PC-3 (cell line): ENCODE data around the gene LEUTX.

Source experiments
- EZH2 ChIP-seq: fragments of 300-600 bp; sonication (generic); IDR thresholded peaks from one replicate; pipeline ENCODE4 v1.6.1; 2017; ENCODE audit warnings: antibody characterized with exemption, mild to moderate bottlenecking, low read length; ENCODE audit not compliant: unreplicated experiment
- EZH2phosphoT487 ChIP-seq: fragments of 300-600 bp; sonication (generic); IDR thresholded peaks from 2 replicates; pipeline ENCODE4 v1.6.1; 2018; ENCODE audit warnings: mild to moderate bottlenecking, antibody characterized with exemption, low read length, borderline replicate concordance
- TF ChIP-seq, protein P1 (sequence below): fragments of 300-600 bp; sonication (generic); conservative IDR thresholded peaks from 2 replicates; pipeline ENCODE4 v1.5.1; 2017; ENCODE audit warnings: antibody characterized with exemption, low read depth, mild to moderate bottlenecking, low read length

DNA sequence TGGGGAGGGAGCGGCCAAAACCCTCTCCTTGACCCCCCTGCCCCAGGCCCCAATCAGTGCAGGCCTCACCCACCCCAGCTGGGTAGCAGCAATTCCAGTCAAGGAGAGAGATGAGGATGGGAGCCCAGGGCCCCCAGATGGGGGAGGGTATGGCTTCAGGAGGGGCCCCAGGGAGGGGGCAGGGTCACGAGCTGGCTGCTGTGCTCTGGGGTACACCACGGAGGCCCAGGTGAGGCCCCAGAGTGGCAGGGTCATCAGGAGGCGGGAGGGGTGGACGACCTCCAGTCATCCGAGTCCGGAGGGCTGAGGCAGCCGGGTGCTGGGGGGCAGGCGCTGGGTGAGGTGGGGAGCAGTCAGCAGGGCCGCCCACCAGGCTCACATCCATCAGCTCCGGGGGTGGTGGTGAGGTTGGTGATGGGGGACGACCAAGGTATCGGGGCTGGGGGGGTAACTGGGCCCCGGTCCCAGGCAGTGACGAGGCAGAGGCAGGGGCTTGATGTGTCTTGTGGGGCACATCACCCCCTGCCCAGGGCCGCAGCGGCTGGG lies 47.0 kb downstream of the LEUTX start:
- TF ChIP-seq, protein P1, sequence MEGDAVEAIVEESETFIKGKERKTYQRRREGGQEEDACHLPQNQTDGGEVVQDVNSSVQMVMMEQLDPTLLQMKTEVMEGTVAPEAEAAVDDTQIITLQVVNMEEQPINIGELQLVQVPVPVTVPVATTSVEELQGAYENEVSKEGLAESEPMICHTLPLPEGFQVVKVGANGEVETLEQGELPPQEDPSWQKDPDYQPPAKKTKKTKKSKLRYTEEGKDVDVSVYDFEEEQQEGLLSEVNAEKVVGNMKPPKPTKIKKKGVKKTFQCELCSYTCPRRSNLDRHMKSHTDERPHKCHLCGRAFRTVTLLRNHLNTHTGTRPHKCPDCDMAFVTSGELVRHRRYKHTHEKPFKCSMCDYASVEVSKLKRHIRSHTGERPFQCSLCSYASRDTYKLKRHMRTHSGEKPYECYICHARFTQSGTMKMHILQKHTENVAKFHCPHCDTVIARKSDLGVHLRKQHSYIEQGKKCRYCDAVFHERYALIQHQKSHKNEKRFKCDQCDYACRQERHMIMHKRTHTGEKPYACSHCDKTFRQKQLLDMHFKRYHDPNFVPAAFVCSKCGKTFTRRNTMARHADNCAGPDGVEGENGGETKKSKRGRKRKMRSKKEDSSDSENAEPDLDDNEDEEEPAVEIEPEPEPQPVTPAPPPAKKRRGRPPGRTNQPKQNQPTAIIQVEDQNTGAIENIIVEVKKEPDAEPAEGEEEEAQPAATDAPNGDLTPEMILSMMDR = no peak
- TF ChIP-seq EZH2phosphoT487 (no peak), EZH2 (no peak)
